B cell (primary cell): ENCODE results near the gene UBE2Q1.

ENCODE experiments used
- CTCF ChIP-seq: fragments of 200-600 bp; IDR thresholded peaks from one replicate; pipeline ENCODE4 v1.8.0; 2022; ENCODE audit warnings: antibody characterized with exemption, mild to moderate bottlenecking
- EZH2 ChIP-seq: IDR thresholded peaks from 2 replicates; pipeline ENCODE4 v1.6.1; 2012; ENCODE audit warnings: borderline replicate concordance, low read depth, mild to moderate bottlenecking, moderate library complexity, low read length; ENCODE audit not compliant: insufficient read depth, poor library complexity, severe bottlenecking

GRCh38 chr1:154557248-154557938, 1.1 kb downstream of the UBE2Q1 start:
- no peak for TF ChIP-seq EZH2
- no peak for TF ChIP-seq CTCF
